ENCODE data around the gene DPEP2.
A peak's percentile ranks its signal among the peaks of the same experiment; 100 is the strongest.
"Not testable (repeated sequence)": the region's sequence is repeated elsewhere in the genome, so short reads cannot be mapped to it uniquely, and the experiment has no call there.

Gene DPEP2

GRCh38 chr16:67975321-67976105 lies 23.8 kb downstream of the DPEP2 start:
- Histone ChIP-seq H2BK12ac (ENCODE audit: low read length in 2 of 2) (no peak overlapping the region), H3K36me3 (ENCODE audit: control insufficient read depth in 1 of 2, insufficient read depth in 2 of 2, low read depth in 1 of 2, low read length in 2 of 2) (no peaks in the 10 kb centered on the region), H3K9me3 (ENCODE audit: control insufficient read depth, low read length) (no peaks in the 10 kb centered on the region), H3K14ac (ENCODE audit: low read length in 2 of 2) (no peak overlapping the region), H2AK5ac (ENCODE audit: low read length, severe bottlenecking) (no peak overlapping the region), H2BK120ac (ENCODE audit: low read depth, low read length) (no peak overlapping the region), H3K23ac (ENCODE audit: low read length in 2 of 2) (no peak overlapping the region), H3K27ac (ENCODE audit: low read length, poor library complexity, severe bottlenecking) (no peak overlapping the region), H2BK15ac (ENCODE audit: low read depth, poor library complexity, severe bottlenecking) (no peak overlapping the region), H4K8ac (ENCODE audit: low read length) (no peak overlapping the region), H3K4me2 (ENCODE audit: low read length, poor library complexity, severe bottlenecking) (no peak overlapping the region), H3K79me1 (replicated peaks; ENCODE audit: low read length, poor library complexity, severe bottlenecking) (no peaks in the 10 kb centered on the region), H3K9ac (ENCODE audit: low read length) (no peak overlapping the region), H3K4me3 (ENCODE audit: insufficient read depth in 1 of 2, low read depth in 1 of 2, low read length in 2 of 2) (no peak overlapping the region), H3K18ac (ENCODE audit: low read depth in 1 of 2, low read length in 2 of 2) (no peak overlapping the region), H3K4ac (ENCODE audit: low read depth in 1 of 2, low read length in 2 of 2) (no peak overlapping the region), H3K27me3 (ENCODE audit: control insufficient read depth in 1 of 2, insufficient read depth in 1 of 2, low read length in 2 of 2) (peaks cover 32 to 47% of the 10 kb centered on the region in 2 experiments), H4K91ac (ENCODE audit: low read length) (no peak overlapping the region), H2BK5ac (ENCODE audit: low read depth, low read length, poor library complexity, severe bottlenecking) (no peak overlapping the region), H2AFZ (ENCODE audit: low read depth, low read length) (no peak overlapping the region), H3K4me1 (ENCODE audit: control insufficient read depth, insufficient read depth, low read depth, low read length) (no peaks in the 10 kb centered on the region)
- WGBS, result 83% methylated on average over 14 of the region's 14 CpGs
- DNase-seq, result no peak

- not testable (repeated sequence) for H3K18ac ChIP-seq (ENCODE audit: low read depth in 1 of 2, low read length in 2 of 2); H4K91ac ChIP-seq (ENCODE audit: low read length); H2BK15ac ChIP-seq (ENCODE audit: low read depth, poor library complexity, severe bottlenecking); H4K8ac ChIP-seq (ENCODE audit: low read length); H3K9me3 ChIP-seq (ENCODE audit: control insufficient read depth, low read length); H3K4me2 ChIP-seq (ENCODE audit: low read length, poor library complexity, severe bottlenecking); H3K36me3 ChIP-seq (ENCODE audit: control insufficient read depth in 1 of 2, insufficient read depth in 2 of 2, low read depth in 1 of 2, low read length in 2 of 2); H2AFZ ChIP-seq (ENCODE audit: low read depth, low read length); DNase-seq; H2BK120ac ChIP-seq (ENCODE audit: low read depth, low read length); H3K14ac ChIP-seq (ENCODE audit: low read length in 2 of 2); H2BK12ac ChIP-seq (ENCODE audit: low read length in 2 of 2); H2AK5ac ChIP-seq (ENCODE audit: low read length, severe bottlenecking); H2BK5ac ChIP-seq (ENCODE audit: low read depth, low read length, poor library complexity, severe bottlenecking); H3K27ac ChIP-seq (ENCODE audit: low read length, poor library complexity, severe bottlenecking); H3K9ac ChIP-seq (ENCODE audit: low read length); H3K4ac ChIP-seq (ENCODE audit: low read depth in 1 of 2, low read length in 2 of 2); H3K4me3 ChIP-seq (ENCODE audit: insufficient read depth in 1 of 2, low read depth in 1 of 2, low read length in 2 of 2); H3K79me1 ChIP-seq (replicated peaks; ENCODE audit: low read length, poor library complexity, severe bottlenecking); H3K23ac ChIP-seq (ENCODE audit: low read length in 2 of 2); H3K4me1 ChIP-seq (ENCODE audit: control insufficient read depth, insufficient read depth, low read depth, low read length)
- H3K27me3 ChIP-seq (ENCODE audit: control insufficient read depth in 1 of 2, insufficient read depth in 1 of 2, low read length in 2 of 2), result peaks cover 17 to 21% of the 10 kb centered on the region in 2 experiments
- 98% methylated on average over 6 of the region's 7 CpGs for WGBS
Measured at GRCh38 chr16:67972285-67972684, 27.0 kb downstream of the DPEP2 start.

DNA sequence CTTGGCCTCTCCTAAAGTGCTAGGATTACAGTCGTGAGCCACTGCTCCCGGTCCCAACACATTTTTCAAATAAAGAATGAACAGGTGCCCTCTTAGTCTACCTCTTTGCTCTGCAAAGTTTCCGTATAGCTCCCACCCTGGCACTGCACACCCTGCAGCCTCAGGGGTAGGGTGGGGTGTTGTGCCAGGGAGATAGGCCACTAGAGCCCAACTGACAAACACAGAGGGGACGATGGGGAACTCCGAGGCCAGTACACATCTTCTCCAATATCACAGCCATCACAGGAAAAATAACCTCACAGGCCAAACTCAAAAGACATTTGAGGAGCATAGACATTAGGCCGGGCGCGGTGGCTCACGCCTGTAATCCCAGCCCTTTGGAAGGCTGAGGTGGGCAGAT lies 28.2 kb downstream of the DPEP2 start:
- no peak overlapping the region for H3K23ac ChIP-seq (ENCODE audit: low read length in 2 of 2)
- no peaks in the 10 kb centered on the region for H3K9me3 ChIP-seq (ENCODE audit: control insufficient read depth, low read length)
- 97% methylated on average over 7 of the region's 9 CpGs for WGBS

DNA sequence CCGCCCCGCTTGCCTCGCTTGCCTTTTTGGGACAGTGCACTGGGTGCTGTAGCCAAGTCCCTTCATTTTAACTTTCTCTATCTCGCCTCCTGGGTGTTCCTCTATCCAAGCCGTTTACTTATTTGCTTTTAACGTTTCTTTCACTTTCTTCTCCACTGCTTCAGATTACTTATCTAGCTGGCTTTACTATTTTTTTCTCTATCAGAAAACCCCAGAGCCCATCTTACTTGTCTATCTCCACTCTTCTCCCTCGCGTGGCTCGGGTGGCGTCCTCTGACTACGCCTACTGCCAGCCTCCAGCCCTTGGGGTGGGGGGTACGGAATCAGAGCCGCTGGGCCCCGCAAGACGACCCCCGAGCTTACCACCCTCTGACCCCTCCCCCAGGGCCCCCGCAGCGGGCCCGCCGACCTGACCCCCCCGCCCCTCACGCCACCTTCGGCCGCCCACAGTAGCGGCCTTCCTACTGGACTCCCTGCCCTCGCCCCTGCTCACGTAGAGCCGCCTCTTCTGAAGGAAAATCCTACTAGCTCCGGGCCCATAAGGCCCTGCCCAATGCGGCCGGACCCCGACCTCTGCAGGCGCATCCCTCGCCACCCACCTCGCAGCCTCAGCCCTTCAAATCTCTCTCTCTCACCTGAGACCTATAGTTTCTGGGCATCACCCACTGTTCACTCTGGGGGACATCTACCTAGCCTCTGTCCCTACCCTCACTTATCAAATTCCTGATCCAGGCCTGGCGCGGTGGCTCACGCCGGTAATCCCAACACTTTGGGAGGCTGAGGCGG lies 29.8 kb downstream of the DPEP2 start:
- H3K9ac ChIP-seq (ENCODE audit: low read length), result peak overlapping the region; percentile 92
- peak; percentile 61 for DNase-seq
- H3K4me3 ChIP-seq (ENCODE audit: insufficient read depth in 1 of 2, low read depth in 1 of 2, low read length in 2 of 2), result peak overlapping the region; percentile 85 to 90
- peak overlapping the region; percentile 84 for H4K91ac ChIP-seq (ENCODE audit: low read length)
- WGBS, result 37% methylated on average over 39 of the region's 40 CpGs
- H3K4me2 ChIP-seq (ENCODE audit: low read length, poor library complexity, severe bottlenecking), result peak overlapping the region; percentile 64
- peaks cover 9 to 13% of the 10 kb centered on the region in 2 experiments for H3K36me3 ChIP-seq (ENCODE audit: control insufficient read depth in 1 of 2, insufficient read depth in 2 of 2, low read depth in 1 of 2, low read length in 2 of 2)
- H3K14ac ChIP-seq (ENCODE audit: low read length in 2 of 2), result peak overlapping the region in 1 of 2 experiments; percentile 1
- H3K4me1 ChIP-seq (ENCODE audit: control insufficient read depth, insufficient read depth, low read depth, low read length), result peaks cover 28% of the 10 kb centered on the region
- H3K18ac ChIP-seq (ENCODE audit: low read depth in 1 of 2, low read length in 2 of 2), result peak overlapping the region; percentile 31 to 70
- no peak overlapping the region for H3K27ac ChIP-seq (ENCODE audit: low read length, poor library complexity, severe bottlenecking)
- no peak overlapping the region for H3K23ac ChIP-seq (ENCODE audit: low read length in 2 of 2)
- no peaks in the 10 kb centered on the region for H3K9me3 ChIP-seq (ENCODE audit: control insufficient read depth, low read length)
- H2AK5ac ChIP-seq (ENCODE audit: low read length, severe bottlenecking), result no peak overlapping the region
- H4K8ac ChIP-seq (ENCODE audit: low read length), result peak overlapping the region; percentile 80
- H2BK15ac ChIP-seq (ENCODE audit: low read depth, poor library complexity, severe bottlenecking), result peak overlapping the region; percentile 39
- H2BK120ac ChIP-seq (ENCODE audit: low read depth, low read length), result peak overlapping the region; percentile 74
- peak overlapping the region; percentile 36 for H2AFZ ChIP-seq (ENCODE audit: low read depth, low read length)
- peak overlapping the region in 1 of 2 experiments; percentile 34 for H2BK12ac ChIP-seq (ENCODE audit: low read length in 2 of 2)
- no peak overlapping the region for H2BK5ac ChIP-seq (ENCODE audit: low read depth, low read length, poor library complexity, severe bottlenecking)
- H3K27me3 ChIP-seq (ENCODE audit: control insufficient read depth in 1 of 2, insufficient read depth in 1 of 2, low read length in 2 of 2), result no peaks in the 10 kb centered on the region
- H3K79me1 ChIP-seq (replicated peaks; ENCODE audit: low read length, poor library complexity, severe bottlenecking), result peaks cover 4% of the 10 kb centered on the region
- H3K4ac ChIP-seq (ENCODE audit: low read depth in 1 of 2, low read length in 2 of 2), result peak overlapping the region; percentile 19 to 64

More for the DNA sequence above, 28.2 kb downstream of the DPEP2 start:
- no peak overlapping the region for H3K27ac ChIP-seq (ENCODE audit: low read length, poor library complexity, severe bottlenecking)
- peaks cover 6 to 9% of the 10 kb centered on the region in 2 experiments for H3K27me3 ChIP-seq (ENCODE audit: control insufficient read depth in 1 of 2, insufficient read depth in 1 of 2, low read length in 2 of 2)
- H3K14ac ChIP-seq (ENCODE audit: low read length in 2 of 2), result no peak overlapping the region
- H3K79me1 ChIP-seq (replicated peaks; ENCODE audit: low read length, poor library complexity, severe bottlenecking), result no peaks in the 10 kb centered on the region
- no peak overlapping the region for H4K91ac ChIP-seq (ENCODE audit: low read length)
- H3K4me3 ChIP-seq (ENCODE audit: insufficient read depth in 1 of 2, low read depth in 1 of 2, low read length in 2 of 2), result no peak overlapping the region
- peaks cover 18% of the 10 kb centered on the region for H3K4me1 ChIP-seq (ENCODE audit: control insufficient read depth, insufficient read depth, low read depth, low read length)
- DNase-seq, result no peak
- H2BK5ac ChIP-seq (ENCODE audit: low read depth, low read length, poor library complexity, severe bottlenecking), result no peak overlapping the region
- H2AFZ ChIP-seq (ENCODE audit: low read depth, low read length), result no peak overlapping the region
- H2BK15ac ChIP-seq (ENCODE audit: low read depth, poor library complexity, severe bottlenecking), result no peak overlapping the region
- no peak overlapping the region for H4K8ac ChIP-seq (ENCODE audit: low read length)
- H2BK12ac ChIP-seq (ENCODE audit: low read length in 2 of 2), result no peak overlapping the region
- no peak overlapping the region for H2AK5ac ChIP-seq (ENCODE audit: low read length, severe bottlenecking)
- no peak overlapping the region for H2BK120ac ChIP-seq (ENCODE audit: low read depth, low read length)
- H3K36me3 ChIP-seq (ENCODE audit: control insufficient read depth in 1 of 2, insufficient read depth in 2 of 2, low read depth in 1 of 2, low read length in 2 of 2), result peaks cover 0 to 4% of the 10 kb centered on the region in 2 experiments
- H3K4ac ChIP-seq (ENCODE audit: low read depth in 1 of 2, low read length in 2 of 2), result no peak overlapping the region
- no peak overlapping the region for H3K18ac ChIP-seq (ENCODE audit: low read depth in 1 of 2, low read length in 2 of 2)
- H3K4me2 ChIP-seq (ENCODE audit: low read length, poor library complexity, severe bottlenecking), result no peak overlapping the region
- no peak overlapping the region for H3K9ac ChIP-seq (ENCODE audit: low read length)
